ENCODE results near the gene MAGI2. TPM values are rescaled to one million over a fixed set of nuclear protein-coding genes. Genes with fewer than 3 reads are reported as not detected.

Gene MAGI2
- total and polyA plus RNA-seq, 4 donors, result 0.37 to 4.1 (median 1.4) TPM

DNA sequence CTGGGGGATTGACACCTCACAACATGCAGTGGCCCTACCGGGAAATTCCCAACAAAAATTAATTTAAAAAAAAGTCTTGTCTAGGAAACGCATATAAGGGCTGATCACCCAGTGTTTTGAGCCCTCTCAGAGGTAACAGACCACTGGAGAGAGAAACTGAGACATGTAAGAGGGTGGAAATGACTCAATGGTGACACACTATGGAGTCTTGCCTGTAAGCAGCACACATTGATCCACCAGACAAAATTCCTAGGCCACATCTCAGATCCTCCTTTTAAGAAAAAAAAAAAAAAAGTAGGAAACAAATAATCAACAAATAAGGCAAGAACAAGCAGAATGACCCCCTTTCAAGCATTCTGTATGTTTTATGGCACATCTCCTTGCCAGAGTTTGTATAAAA is 296.2 kb downstream of the MAGI2 start:
- 89% methylated on average over 2 of the region's 2 CpGs for WGBS
- H3K27me3 ChIP-seq (ENCODE audit: control insufficient read depth in 4 of 4, insufficient read depth in 4 of 4, low read length in 3 of 4), result no peaks in the 10 kb centered on the region
- H3K9me3 ChIP-seq (ENCODE audit: control insufficient read depth in 4 of 4, low read length in 3 of 4), result peaks cover 0 to 2% (median 0%) of the 10 kb centered on the region in 4 donors
- no peak overlapping the region for H3K9ac ChIP-seq (ENCODE audit: low read depth in 1 of 2, low read length in 2 of 2)
- no peak overlapping the region for H3K4me3 ChIP-seq (ENCODE audit: low read depth in 1 of 3, low read length in 3 of 3)
- H3K27ac ChIP-seq (ENCODE audit: low read depth in 1 of 2, low read length in 2 of 2), result no peak overlapping the region
- peaks cover 0 to 2% (median 0%) of the 10 kb centered on the region in 4 donors for H3K4me1 ChIP-seq (ENCODE audit: control insufficient read depth in 4 of 4, insufficient read depth in 4 of 4, low read length in 3 of 4)
- no peaks in the 10 kb centered on the region for H3K36me3 ChIP-seq (ENCODE audit: control insufficient read depth in 4 of 4, insufficient read depth in 3 of 4, low read depth in 1 of 4, low read length in 3 of 4)
- DNase-seq (ENCODE audit: low spot score), result no peak
- no peak for TF ChIP-seq RXRA (IDR thresholded peaks at IDR 0.05)
- no peak for TF ChIP-seq EGR1 (IDR thresholded peaks at IDR 0.05; ENCODE audit: low read depth in 2 of 2)
- no peak for TF ChIP-seq HNF4G (IDR thresholded peaks at IDR 0.05)
- no peak for TF ChIP-seq FOXA2 (IDR thresholded peaks at IDR 0.05)
- no peak for TF ChIP-seq YY1 (IDR thresholded peaks at IDR 0.05)
- TF ChIP-seq TAF1 (conservative IDR thresholded peaks at IDR 0.05), result no peak
- no peak for TF ChIP-seq FOXA1 (IDR thresholded peaks at IDR 0.05)
- TF ChIP-seq NR2F2 (IDR thresholded peaks at IDR 0.05), result no peak
- TF ChIP-seq, protein P1, sequence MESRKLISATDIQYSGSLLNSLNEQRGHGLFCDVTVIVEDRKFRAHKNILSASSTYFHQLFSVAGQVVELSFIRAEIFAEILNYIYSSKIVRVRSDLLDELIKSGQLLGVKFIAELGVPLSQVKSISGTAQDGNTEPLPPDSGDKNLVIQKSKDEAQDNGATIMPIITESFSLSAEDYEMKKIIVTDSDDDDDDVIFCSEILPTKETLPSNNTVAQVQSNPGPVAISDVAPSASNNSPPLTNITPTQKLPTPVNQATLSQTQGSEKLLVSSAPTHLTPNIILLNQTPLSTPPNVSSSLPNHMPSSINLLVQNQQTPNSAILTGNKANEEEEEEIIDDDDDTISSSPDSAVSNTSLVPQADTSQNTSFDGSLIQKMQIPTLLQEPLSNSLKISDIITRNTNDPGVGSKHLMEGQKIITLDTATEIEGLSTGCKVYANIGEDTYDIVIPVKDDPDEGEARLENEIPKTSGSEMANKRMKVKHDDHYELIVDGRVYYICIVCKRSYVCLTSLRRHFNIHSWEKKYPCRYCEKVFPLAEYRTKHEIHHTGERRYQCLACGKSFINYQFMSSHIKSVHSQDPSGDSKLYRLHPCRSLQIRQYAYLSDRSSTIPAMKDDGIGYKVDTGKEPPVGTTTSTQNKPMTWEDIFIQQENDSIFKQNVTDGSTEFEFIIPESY (IDR thresholded peaks at IDR 0.05), result no peak
- no peak for TF ChIP-seq HNF4A (conservative IDR thresholded peaks at IDR 0.05)
- no peak for TF ChIP-seq MAX (IDR thresholded peaks at IDR 0.05)
- TF ChIP-seq GABPA (IDR thresholded peaks at IDR 0.05 in 1 of 2, conservative IDR thresholded peaks at IDR 0.05 in 1 of 2), result no peak
- TF ChIP-seq ATF3 (IDR thresholded peaks at IDR 0.05), result no peak
- TF ChIP-seq JUND (IDR thresholded peaks at IDR 0.05), result no peak
- TF ChIP-seq, protein P2, sequence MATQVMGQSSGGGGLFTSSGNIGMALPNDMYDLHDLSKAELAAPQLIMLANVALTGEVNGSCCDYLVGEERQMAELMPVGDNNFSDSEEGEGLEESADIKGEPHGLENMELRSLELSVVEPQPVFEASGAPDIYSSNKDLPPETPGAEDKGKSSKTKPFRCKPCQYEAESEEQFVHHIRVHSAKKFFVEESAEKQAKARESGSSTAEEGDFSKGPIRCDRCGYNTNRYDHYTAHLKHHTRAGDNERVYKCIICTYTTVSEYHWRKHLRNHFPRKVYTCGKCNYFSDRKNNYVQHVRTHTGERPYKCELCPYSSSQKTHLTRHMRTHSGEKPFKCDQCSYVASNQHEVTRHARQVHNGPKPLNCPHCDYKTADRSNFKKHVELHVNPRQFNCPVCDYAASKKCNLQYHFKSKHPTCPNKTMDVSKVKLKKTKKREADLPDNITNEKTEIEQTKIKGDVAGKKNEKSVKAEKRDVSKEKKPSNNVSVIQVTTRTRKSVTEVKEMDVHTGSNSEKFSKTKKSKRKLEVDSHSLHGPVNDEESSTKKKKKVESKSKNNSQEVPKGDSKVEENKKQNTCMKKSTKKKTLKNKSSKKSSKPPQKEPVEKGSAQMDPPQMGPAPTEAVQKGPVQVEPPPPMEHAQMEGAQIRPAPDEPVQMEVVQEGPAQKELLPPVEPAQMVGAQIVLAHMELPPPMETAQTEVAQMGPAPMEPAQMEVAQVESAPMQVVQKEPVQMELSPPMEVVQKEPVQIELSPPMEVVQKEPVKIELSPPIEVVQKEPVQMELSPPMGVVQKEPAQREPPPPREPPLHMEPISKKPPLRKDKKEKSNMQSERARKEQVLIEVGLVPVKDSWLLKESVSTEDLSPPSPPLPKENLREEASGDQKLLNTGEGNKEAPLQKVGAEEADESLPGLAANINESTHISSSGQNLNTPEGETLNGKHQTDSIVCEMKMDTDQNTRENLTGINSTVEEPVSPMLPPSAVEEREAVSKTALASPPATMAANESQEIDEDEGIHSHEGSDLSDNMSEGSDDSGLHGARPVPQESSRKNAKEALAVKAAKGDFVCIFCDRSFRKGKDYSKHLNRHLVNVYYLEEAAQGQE (IDR thresholded peaks at IDR 0.05), result no peak
- TF ChIP-seq SP1 (IDR thresholded peaks at IDR 0.05), result no peak
- TF ChIP-seq, protein P3, sequence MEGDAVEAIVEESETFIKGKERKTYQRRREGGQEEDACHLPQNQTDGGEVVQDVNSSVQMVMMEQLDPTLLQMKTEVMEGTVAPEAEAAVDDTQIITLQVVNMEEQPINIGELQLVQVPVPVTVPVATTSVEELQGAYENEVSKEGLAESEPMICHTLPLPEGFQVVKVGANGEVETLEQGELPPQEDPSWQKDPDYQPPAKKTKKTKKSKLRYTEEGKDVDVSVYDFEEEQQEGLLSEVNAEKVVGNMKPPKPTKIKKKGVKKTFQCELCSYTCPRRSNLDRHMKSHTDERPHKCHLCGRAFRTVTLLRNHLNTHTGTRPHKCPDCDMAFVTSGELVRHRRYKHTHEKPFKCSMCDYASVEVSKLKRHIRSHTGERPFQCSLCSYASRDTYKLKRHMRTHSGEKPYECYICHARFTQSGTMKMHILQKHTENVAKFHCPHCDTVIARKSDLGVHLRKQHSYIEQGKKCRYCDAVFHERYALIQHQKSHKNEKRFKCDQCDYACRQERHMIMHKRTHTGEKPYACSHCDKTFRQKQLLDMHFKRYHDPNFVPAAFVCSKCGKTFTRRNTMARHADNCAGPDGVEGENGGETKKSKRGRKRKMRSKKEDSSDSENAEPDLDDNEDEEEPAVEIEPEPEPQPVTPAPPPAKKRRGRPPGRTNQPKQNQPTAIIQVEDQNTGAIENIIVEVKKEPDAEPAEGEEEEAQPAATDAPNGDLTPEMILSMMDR (IDR thresholded peaks at IDR 0.05; ENCODE audit: low read depth, low read length, missing input control), result no peak

DNA sequence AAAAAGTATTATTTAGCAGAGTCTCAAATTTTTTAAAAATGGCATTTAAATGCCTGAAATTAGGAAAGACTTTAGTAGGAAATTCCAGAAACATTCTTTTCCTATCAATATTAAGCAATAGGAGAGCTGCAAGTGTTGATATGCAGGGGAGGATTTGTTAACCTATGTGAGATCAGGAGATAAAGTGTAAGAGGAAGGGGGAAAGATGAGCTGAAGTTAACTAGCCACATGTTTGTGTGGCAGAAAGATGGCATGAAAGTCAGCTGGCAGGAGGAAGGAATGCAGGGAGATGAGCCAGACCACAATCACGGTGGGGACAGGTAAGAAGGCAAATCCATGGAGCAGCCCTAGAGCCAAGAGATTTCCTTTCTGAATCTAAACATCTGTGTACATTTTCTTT is 303.6 kb downstream of the MAGI2 start:
- no peaks in the 10 kb centered on the region for H3K9me3 ChIP-seq (ENCODE audit: control insufficient read depth in 4 of 4, low read length in 3 of 4)
- no peak overlapping the region for H3K9ac ChIP-seq (ENCODE audit: low read depth in 1 of 2, low read length in 2 of 2)
- WGBS, result 78% methylated on average over 1 of the region's 1 CpG
- no peaks in the 10 kb centered on the region for H3K27me3 ChIP-seq (ENCODE audit: control insufficient read depth in 4 of 4, insufficient read depth in 4 of 4, low read length in 3 of 4)
- no peaks in the 10 kb centered on the region for H3K4me1 ChIP-seq (ENCODE audit: control insufficient read depth in 4 of 4, insufficient read depth in 4 of 4, low read length in 3 of 4)
- H3K27ac ChIP-seq (ENCODE audit: low read depth in 1 of 2, low read length in 2 of 2), result no peak overlapping the region
- no peak for DNase-seq (ENCODE audit: low spot score)
- H3K36me3 ChIP-seq (ENCODE audit: control insufficient read depth in 4 of 4, insufficient read depth in 3 of 4, low read depth in 1 of 4, low read length in 3 of 4), result no peaks in the 10 kb centered on the region
- no peak overlapping the region for H3K4me3 ChIP-seq (ENCODE audit: low read depth in 1 of 3, low read length in 3 of 3)
- TF ChIP-seq NR2F2 (IDR thresholded peaks at IDR 0.05) (no peak), HNF4G (IDR thresholded peaks at IDR 0.05) (no peak)
- TF ChIP-seq, protein P2 (IDR thresholded peaks at IDR 0.05), result no peak
- TF ChIP-seq, protein P3 (IDR thresholded peaks at IDR 0.05; ENCODE audit: low read depth, low read length, missing input control), result no peak

Measured in liver (tissue), 9 donors.